CD8-positive, alpha-beta memory T cell (primary cell): ENCODE measurements around the gene NOXRED1. TPM values are rescaled to one million over a fixed set of nuclear protein-coding genes. Genes with fewer than 3 reads are reported as not detected.

Experiments used
- CTCF ChIA-PET: fragments of 350-600 bp; sonication (Branson Sonifier 250); formaldehyde crosslinking; loops from one replicate; lab custom pipeline; 2021; ENCODE audit warnings: antibody characterized with exemption; lab: Charles Lee
- POLR2A ChIA-PET: fragments of 350-600 bp; sonication (Branson Sonifier 250); formaldehyde crosslinking; loops from one replicate; lab custom pipeline; 2021; ENCODE audit warnings: antibody characterized with exemption; lab: Charles Lee
- DNase-seq, 5 donors: peaks; one replicate each; pipeline versions ENCODE4 v3.0.0 to v3.0.0-alpha.2; 2020 to 2022; ENCODE audit warnings: mixed read lengths in 1 of 5
- H3K27ac ChIP-seq: one replicate; pipeline ENCODE4 v1.7.0; 2013; ENCODE audit warnings: low read depth, mild to moderate bottlenecking, low read length, moderate library complexity
- H3K27me3 ChIP-seq: 2 replicates; pipeline ENCODE4 v1.7.0; 2013; ENCODE audit warnings: low read length, mild to moderate bottlenecking; ENCODE audit not compliant: insufficient read depth, poor library complexity, severe bottlenecking
- H3K36me3 ChIP-seq: 2 replicates; pipeline ENCODE4 v1.7.0; 2013; ENCODE audit warnings: mild to moderate bottlenecking, low read length, moderate library complexity; ENCODE audit not compliant: insufficient read depth
- H3K4me1 ChIP-seq: 2 replicates; pipeline ENCODE4 v1.7.0; 2013; ENCODE audit warnings: mild to moderate bottlenecking, low read length, moderate library complexity; ENCODE audit not compliant: insufficient read depth
- H3K4me3 ChIP-seq: 2 replicates; pipeline ENCODE4 v1.7.0; 2013; ENCODE audit warnings: mild to moderate bottlenecking, low read length
- H3K9me3 ChIP-seq: 2 replicates; pipeline ENCODE4 v1.7.0; 2013; ENCODE audit warnings: mild to moderate bottlenecking, low read length
- H3K27ac Mint-ChIP-seq, 8 donors: one replicate each; pipeline ENCODE4 v1.8.0; 2020 to 2021; ENCODE audit warnings: mixed read lengths in 8 of 8, mild to moderate bottlenecking in 6 of 8, inconsistent platforms in 3 of 8, moderate library complexity in 3 of 8
- H3K27me3 Mint-ChIP-seq, 2 donors: one replicate each; pipeline ENCODE4 v1.8.0; 2020 to 2021; ENCODE audit warnings: mixed read lengths in 2 of 2, mild to moderate bottlenecking in 1 of 2, moderate library complexity in 1 of 2
- H3K36me3 Mint-ChIP-seq, 3 donors: one replicate each; pipeline ENCODE4 v1.8.0; 2020 to 2021; ENCODE audit warnings: mixed read lengths in 3 of 3, inconsistent platforms in 1 of 3, mild to moderate bottlenecking in 1 of 3
- H3K4me1 Mint-ChIP-seq, 3 donors: one replicate each; pipeline ENCODE4 v1.8.0; 2020 to 2021; ENCODE audit warnings: mixed read lengths in 3 of 3, inconsistent platforms in 1 of 3, mild to moderate bottlenecking in 1 of 3
- H3K4me3 Mint-ChIP-seq, 7 donors: one replicate each; pipeline ENCODE4 v1.8.0; 2020 to 2021; ENCODE audit warnings: mixed read lengths in 7 of 7, mild to moderate bottlenecking in 6 of 7, moderate library complexity in 4 of 7, inconsistent platforms in 2 of 7
- H3K9me3 Mint-ChIP-seq, 5 donors: one replicate each; pipeline ENCODE4 v1.8.0; 2020 to 2022; ENCODE audit warnings: mixed read lengths in 5 of 5, mild to moderate bottlenecking in 3 of 5, moderate library complexity in 2 of 5, inconsistent platforms in 1 of 5
- polyA plus RNA-seq: library from polyadenylated mRNA; unstranded; fragments of 300-500 nt; fragmentation: Illumina TruSeq; gene quantifications from one replicate; pipeline ENCODE4 v1.2.3, GENCODE V29; 2021
- total RNA-seq, 2 experiments: library from RNA; stranded (reverse); gene quantifications; one replicate each; pipeline ENCODE4 v1.2.3, GENCODE V29; 2021

NOXRED1 gene, protein sequence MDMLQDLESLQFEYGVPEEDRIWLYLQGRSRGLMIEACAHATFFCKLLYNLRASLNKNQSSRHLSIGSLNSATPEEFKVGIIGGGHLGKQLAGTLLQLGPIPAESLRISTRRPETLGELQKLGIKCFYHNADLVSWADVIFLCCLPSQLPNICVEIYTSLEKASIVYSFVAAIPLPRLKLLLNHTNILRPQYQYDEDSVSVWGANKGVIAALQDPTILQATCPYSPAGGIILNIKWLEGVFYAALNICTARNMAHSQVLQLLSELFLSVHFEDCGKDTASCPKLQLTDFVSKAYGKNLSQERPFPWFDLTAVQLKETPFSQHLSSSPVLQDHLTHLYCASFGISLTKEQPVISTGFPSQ
- under 1 TPM; 0.40 to 0.42 TPM for total RNA-seq
- not detected for polyA plus RNA-seq

GRCh38 chr14:77423423-77423822 lies at the start of gene NOXRED1:
NOXRED1 (minus strand) TSS chr14:77423523; CDS start chr14:77422889, 634 bp downstream.
- ChIA-PET CTCF (no interaction called here), POLR2A (no interaction called here)
- Mint-ChIP-seq H3K9me3 (peaks cover 16 to 31% (median 23%) of the 10 kb centered on the region in 5 donors), H3K27me3 (no peaks in the 10 kb centered on the region), H3K27ac (no peak within 1 kb of the TSS), H3K4me1 (no peaks in the 10 kb centered on the region), H3K36me3 (peaks cover 44 to 83% (median 79%) of the 10 kb centered on the region in 3 donors), H3K4me3 (no peak within 1 kb of the TSS)
- Histone ChIP-seq H3K4me3 (no peak within 1 kb of the TSS), H3K36me3 (peaks cover 22% of the 10 kb centered on the region), H3K27me3 (no peaks in the 10 kb centered on the region), H3K27ac (no peak within 1 kb of the TSS), H3K4me1 (no peaks in the 10 kb centered on the region), H3K9me3 (no peaks in the 10 kb centered on the region)
- DNase-seq, result no peak

DNA sequence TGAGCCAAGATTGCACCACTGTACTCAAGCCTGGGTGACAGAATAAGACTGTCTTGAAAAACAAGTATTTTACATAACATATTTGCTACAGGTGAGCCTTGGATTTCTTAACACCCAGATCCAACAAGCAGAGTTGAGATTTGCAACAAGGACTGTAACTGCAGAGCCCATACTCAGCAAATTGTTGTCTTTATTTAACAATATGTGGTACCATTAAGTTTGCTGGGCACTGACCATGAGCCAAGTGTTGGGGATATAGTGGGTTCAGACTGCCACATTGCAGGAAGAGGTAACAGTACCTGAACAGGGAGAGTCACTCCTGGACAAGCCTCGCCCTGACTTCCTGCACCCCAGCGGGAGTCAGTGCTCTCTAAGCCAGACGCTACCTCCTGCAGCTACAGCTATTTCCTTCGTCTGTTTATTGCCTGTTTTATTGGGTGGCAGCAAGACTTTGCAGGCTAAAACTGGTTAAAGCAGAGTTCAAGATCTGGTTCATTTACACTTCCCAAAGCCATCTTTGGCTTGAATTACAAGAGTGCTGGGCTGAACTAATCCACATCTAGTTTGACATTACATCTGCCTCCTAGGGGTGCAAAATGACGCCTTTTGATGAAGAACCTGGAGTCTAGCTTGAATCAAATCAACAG lies 47.0 kb upstream of the NOXRED1 start:
- Histone ChIP-seq H3K4me1 (no peaks in the 10 kb centered on the region), H3K4me3 (no peak overlapping the region), H3K27me3 (no peaks in the 10 kb centered on the region), H3K36me3 (peaks cover 14% of the 10 kb centered on the region), H3K9me3 (no peaks in the 10 kb centered on the region), H3K27ac (no peak overlapping the region)
- ChIA-PET POLR2A (no interaction called here), CTCF (no interaction called here)
- Mint-ChIP-seq H3K4me3 (no peak overlapping the region), H3K36me3 (peaks cover 7 to 41% (median 21%) of the 10 kb centered on the region in 3 donors), H3K9me3 (no peaks in the 10 kb centered on the region), H3K27ac (no peak overlapping the region), H3K27me3 (no peaks in the 10 kb centered on the region), H3K4me1 (no peaks in the 10 kb centered on the region)
- no peak for DNase-seq

- Histone ChIP-seq H3K27ac (no peak overlapping the region), H3K4me3 (no peak overlapping the region), H3K4me1 (no peaks in the 10 kb centered on the region), H3K9me3 (no peaks in the 10 kb centered on the region), H3K36me3 (peaks cover 22% of the 10 kb centered on the region), H3K27me3 (no peaks in the 10 kb centered on the region)
- Mint-ChIP-seq H3K4me3 (no peak overlapping the region), H3K9me3 (no peaks in the 10 kb centered on the region), H3K27ac (peak overlapping the region in 1 of 8 donors; percentile 41), H3K36me3 (peaks cover 7 to 49% (median 26%) of the 10 kb centered on the region in 3 donors), H3K4me1 (no peaks in the 10 kb centered on the region), H3K27me3 (no peaks in the 10 kb centered on the region)
- ChIA-PET POLR2A (no interaction called here), CTCF (no interaction called here)
- no peak for DNase-seq
These were observed 46.2 kb upstream of the NOXRED1 start for GRCh38 chr14:77469539-77469938.

- Histone ChIP-seq H3K4me3 (no peak overlapping the region), H3K36me3 (peaks cover 27% of the 10 kb centered on the region), H3K27me3 (no peaks in the 10 kb centered on the region), H3K4me1 (no peaks in the 10 kb centered on the region), H3K9me3 (no peaks in the 10 kb centered on the region), H3K27ac (no peak overlapping the region)
- DNase-seq, result no peak
- Mint-ChIP-seq H3K4me3 (no peak overlapping the region), H3K27me3 (no peaks in the 10 kb centered on the region), H3K27ac (peak overlapping the region in 2 of 8 donors; percentile 36 to 41), H3K9me3 (no peaks in the 10 kb centered on the region), H3K36me3 (peaks cover 7 to 53% (median 28%) of the 10 kb centered on the region in 3 donors), H3K4me1 (no peaks in the 10 kb centered on the region)
- POLR2A ChIA-PET, result no interaction called here
- CTCF ChIA-PET, result interaction anchor here (0.7 kb wide), 1 partner anchor 11 kb away, joined by 3 read pairs; no protein-coding TSS in a partner anchor
These were observed 45.8 kb upstream of the NOXRED1 start for GRCh38 chr14:77469067-77469505.

- Histone ChIP-seq H3K9me3 (no peaks in the 10 kb centered on the region), H3K36me3 (peaks cover 37% of the 10 kb centered on the region), H3K4me3 (no peak overlapping the region), H3K4me1 (no peaks in the 10 kb centered on the region), H3K27me3 (no peaks in the 10 kb centered on the region), H3K27ac (no peak overlapping the region)
- H3K27me3 Mint-ChIP-seq, result no peaks in the 10 kb centered on the region
- DNase-seq, result no peak
- peaks cover 7 to 64% (median 28%) of the 10 kb centered on the region in 3 donors for H3K36me3 Mint-ChIP-seq
- H3K27ac Mint-ChIP-seq, result no peak overlapping the region
- ChIA-PET CTCF (no interaction called here), POLR2A (no interaction called here)
- no peaks in the 10 kb centered on the region for H3K4me1 Mint-ChIP-seq
- no peaks in the 10 kb centered on the region for H3K9me3 Mint-ChIP-seq
- H3K4me3 Mint-ChIP-seq, result no peak overlapping the region
These were observed 44.5 kb upstream of the NOXRED1 start for GRCh38 chr14:77467801-77468200.

GRCh38 chr14:77459072-77459723 lies 35.9 kb upstream of the NOXRED1 start:
- H3K27me3 ChIP-seq, result no peaks in the 10 kb centered on the region
- peak overlapping the region; percentile 98 to 100 (median 100) for H3K4me3 Mint-ChIP-seq

GRCh38 chr14:77458249-77458950 lies 35.1 kb upstream of the NOXRED1 start:
- Mint-ChIP-seq H3K9me3 (no peaks in the 10 kb centered on the region), H3K4me1 (peaks cover 31 to 59% (median 40%) of the 10 kb centered on the region in 3 donors), H3K36me3 (peaks cover 0 to 54% (median 20%) of the 10 kb centered on the region in 3 donors), H3K27me3 (no peaks in the 10 kb centered on the region), H3K27ac (peak overlapping the region; percentile 91 to 100 (median 100)), H3K4me3 (peak overlapping the region; percentile 98 to 100 (median 100))
- POLR2A ChIA-PET, result interaction anchor here (0.6 to 2.4 kb wide), 4 partner anchors 137 to 342 kb away, joined by 3 to 12 read pairs (median 3); partner anchors contain the start of genes ADCK1, GSTZ1, POMT2 and SNW1
- Histone ChIP-seq H3K4me1 (peaks cover 26% of the 10 kb centered on the region), H3K27ac (peak overlapping the region; percentile 90), H3K27me3 (no peaks in the 10 kb centered on the region), H3K9me3 (no peaks in the 10 kb centered on the region), H3K4me3 (peak overlapping the region; percentile 100), H3K36me3 (peaks cover 32% of the 10 kb centered on the region)
- peak; percentile 4 to 54 (median 11) for DNase-seq
- CTCF ChIA-PET, result interaction anchor here (0.6 to 2.3 kb wide), 8 partner anchors 12 to 332 kb away, joined by 3 to 9 read pairs (median 4); partner anchors contain the start of genes GSTZ1 and POMT2

More at GRCh38 chr14:77459072-77459723, 35.9 kb upstream of the NOXRED1 start:
- Histone ChIP-seq H3K4me1 (peaks cover 26% of the 10 kb centered on the region), H3K9me3 (no peaks in the 10 kb centered on the region), H3K36me3 (peaks cover 40% of the 10 kb centered on the region), H3K4me3 (peak overlapping the region; percentile 100), H3K27ac (peak overlapping the region; percentile 90)
- H3K9me3 Mint-ChIP-seq, result no peaks in the 10 kb centered on the region
- POLR2A ChIA-PET, result interaction anchor here (0.5 to 2.4 kb wide), 4 partner anchors 106 to 301 kb away, joined by 3 to 12 read pairs (median 4); partner anchors contain the start of genes GSTZ1, POMT2 and SNW1
- H3K36me3 Mint-ChIP-seq, result peaks cover 0 to 61% (median 20%) of the 10 kb centered on the region in 3 donors
- CTCF ChIA-PET, result interaction anchor here (0.6 to 2.3 kb wide), 7 partner anchors 13 to 299 kb away, joined by 3 to 9 read pairs (median 4); partner anchors contain the start of genes GSTZ1 and POMT2
- peak; percentile 38 to 64 (median 42) for DNase-seq
- H3K27ac Mint-ChIP-seq, result peak overlapping the region; percentile 43 to 100 (median 95)
- no peaks in the 10 kb centered on the region for H3K27me3 Mint-ChIP-seq
- peaks cover 31 to 59% (median 40%) of the 10 kb centered on the region in 3 donors for H3K4me1 Mint-ChIP-seq
